IMR-90 (cell line): ENCODE results near the gene ODAD2. TPM values are rescaled to one million over a fixed set of nuclear protein-coding genes. Genes with fewer than 3 reads are reported as not detected.

ENCODE experiments used
- microRNA-seq, 2 experiments: library from miRNA; stranded (forward) in 1 of 2; unstranded in 1 of 2; fragments of 10-50 nt in 1 of 2; fragments of <30 nt in 1 of 2; gene quantifications in 1 of 2; microRNA quantifications in 1 of 2; one replicate each; pipeline versions ENCODE3 to v1.1.0; 2013 to 2020; ENCODE audit not compliant: insufficient read depth in 1 of 2, insufficient read length in 1 of 2, unreplicated experiment in 1 of 2
- polyA plus RNA-seq, 3 experiments: library from polyadenylated mRNA; depleted of rRNA; stranded (reverse); fragments of >200 nt; gene quantifications; 2 replicates each; pipeline ENCODE4 v1.2.3, GENCODE V29; 2012; ENCODE audit warnings: low replicate concordance in 1 of 3
- small RNA-seq, 5 experiments: library from RNA; depleted of rRNA; stranded (forward); fragments of <200 nt; gene quantifications; one replicate each; pipeline ENCODE3, GENCODE V24; 2012
- total RNA-seq: library from RNA; depleted of rRNA; stranded (reverse); fragments of >200 nt; gene quantifications from 2 replicates; pipeline ENCODE4 v1.2.3, GENCODE V29; 2012

Gene ODAD2
- total and polyA plus RNA-seq, 2 of the 4 experiments (the other 2 are of a cell fraction): 0.53 to 0.72 TPM

Small RNA genes within 50 kb of the gene (microRNA-seq; reads per million reads assigned to microRNA genes)
- gene MRPS21P5 (ENCODE audit: insufficient read depth, insufficient read length) (not detected), gene RN7SKP132 (ENCODE audit: insufficient read depth, insufficient read length) (not detected)

Small RNA genes within 50 kb of the gene (small RNA-seq; reads per million reads assigned to genes)
- gene MRPS21P5: 0 to 0.60 (median 0) reads per million in 5 experiments
- gene RN7SKP132: 0 reads per million in 5 experiments
